ENCODE data around the gene CHST11. TPM values are rescaled to one million over a fixed set of nuclear protein-coding genes. Genes with fewer than 3 reads are reported as not detected.

The CHST11 gene
- total RNA-seq, 2 donors from 2014 or later: 2.9 to 4.9 TPM

DNA sequence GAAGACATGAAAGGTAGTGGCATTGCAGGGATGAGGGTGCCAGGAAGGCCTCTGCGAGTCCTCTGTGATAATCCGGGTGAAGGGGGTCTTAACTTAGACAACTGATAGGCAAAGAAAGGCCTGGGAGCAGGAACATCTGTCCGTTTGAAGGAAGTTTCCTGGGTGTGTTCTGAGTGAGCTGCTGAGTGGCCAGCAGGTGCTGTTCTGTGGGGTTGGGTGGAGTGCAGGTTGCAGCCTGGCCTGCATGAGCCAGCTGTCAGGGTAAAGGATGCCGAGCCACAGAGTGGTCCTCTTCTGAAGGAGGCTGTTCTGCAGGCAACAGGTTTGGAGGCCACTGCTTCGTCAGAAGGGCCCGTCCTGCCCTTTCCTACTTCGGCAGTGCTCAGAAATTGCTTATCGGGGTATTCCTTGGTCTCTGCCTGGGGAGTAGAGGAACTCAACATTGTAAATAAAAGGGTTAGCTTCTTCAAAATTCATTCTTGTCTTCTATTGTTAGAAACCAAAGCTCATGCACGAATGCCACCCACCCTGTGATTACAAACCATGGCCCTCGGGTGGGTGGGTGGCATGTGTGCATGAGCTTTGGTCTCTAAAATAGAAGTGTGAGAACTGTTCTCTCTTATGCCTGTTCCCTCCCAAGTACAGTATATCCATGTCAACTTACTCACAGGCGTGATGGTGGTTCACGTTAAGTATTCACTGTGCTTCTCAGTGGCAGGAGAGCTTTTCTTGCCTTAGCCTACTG is 118.9 kb downstream of the CHST11 start:
- no peaks in the 10 kb centered on the region for H3K4me1 ChIP-seq
- DNase-seq: no peak

DNA sequence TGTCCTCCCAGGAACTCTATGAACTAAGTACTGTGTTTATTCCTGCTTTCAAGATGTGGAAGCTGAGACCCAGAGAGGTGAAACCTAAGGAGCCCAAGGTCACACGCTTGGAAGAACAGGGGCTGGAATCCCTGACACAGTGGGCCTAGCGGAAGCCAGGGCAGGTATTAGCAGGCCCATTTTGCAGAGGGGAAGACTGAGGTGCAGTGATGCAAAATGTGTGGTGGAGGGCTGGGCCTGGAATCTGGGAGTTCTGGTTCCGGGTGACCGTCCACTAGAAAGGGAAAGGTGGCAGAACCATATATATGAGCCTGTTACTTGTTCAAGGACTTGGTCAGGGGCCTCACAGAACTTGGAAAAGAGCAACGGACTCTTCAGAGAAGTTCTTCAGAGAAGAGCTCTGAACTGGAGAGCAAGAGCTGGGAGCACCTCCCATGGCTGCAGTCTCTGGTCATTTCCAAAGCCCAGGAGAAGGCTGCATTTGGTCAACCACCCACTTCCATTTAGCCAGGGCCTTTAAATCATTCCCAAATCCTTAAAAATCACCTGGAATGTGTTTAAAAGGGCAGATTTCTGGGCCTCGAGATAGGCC is 119.5 kb downstream of the CHST11 start:
- H3K9me3 ChIP-seq: no peaks in the 10 kb centered on the region
- H3K9ac ChIP-seq (ENCODE audit: low read depth in 2 of 2, low read length in 2 of 2): no peak overlapping the region
- no peaks in the 10 kb centered on the region for H3K36me3 ChIP-seq
- DNase-seq: no peak
- intact Hi-C loops (cut with DNase I): no loop called here
- H3K27me3 ChIP-seq: no peaks in the 10 kb centered on the region
- TF ChIP-seq, protein P1, sequence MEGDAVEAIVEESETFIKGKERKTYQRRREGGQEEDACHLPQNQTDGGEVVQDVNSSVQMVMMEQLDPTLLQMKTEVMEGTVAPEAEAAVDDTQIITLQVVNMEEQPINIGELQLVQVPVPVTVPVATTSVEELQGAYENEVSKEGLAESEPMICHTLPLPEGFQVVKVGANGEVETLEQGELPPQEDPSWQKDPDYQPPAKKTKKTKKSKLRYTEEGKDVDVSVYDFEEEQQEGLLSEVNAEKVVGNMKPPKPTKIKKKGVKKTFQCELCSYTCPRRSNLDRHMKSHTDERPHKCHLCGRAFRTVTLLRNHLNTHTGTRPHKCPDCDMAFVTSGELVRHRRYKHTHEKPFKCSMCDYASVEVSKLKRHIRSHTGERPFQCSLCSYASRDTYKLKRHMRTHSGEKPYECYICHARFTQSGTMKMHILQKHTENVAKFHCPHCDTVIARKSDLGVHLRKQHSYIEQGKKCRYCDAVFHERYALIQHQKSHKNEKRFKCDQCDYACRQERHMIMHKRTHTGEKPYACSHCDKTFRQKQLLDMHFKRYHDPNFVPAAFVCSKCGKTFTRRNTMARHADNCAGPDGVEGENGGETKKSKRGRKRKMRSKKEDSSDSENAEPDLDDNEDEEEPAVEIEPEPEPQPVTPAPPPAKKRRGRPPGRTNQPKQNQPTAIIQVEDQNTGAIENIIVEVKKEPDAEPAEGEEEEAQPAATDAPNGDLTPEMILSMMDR (IDR thresholded peaks at IDR 0.05): no peak
- no peaks in the 10 kb centered on the region for H3K4me1 ChIP-seq
- no peak overlapping the region for H3K4me3 ChIP-seq
- H3K27ac ChIP-seq: no peak overlapping the region

More for the DNA sequence above, 118.9 kb downstream of the CHST11 start:
- H3K4me3 ChIP-seq: no peak overlapping the region
- no peaks in the 10 kb centered on the region for H3K27me3 ChIP-seq
- intact Hi-C loops (cut with DNase I): no loop called here
- no peaks in the 10 kb centered on the region for H3K36me3 ChIP-seq
- TF ChIP-seq, protein P1 (IDR thresholded peaks at IDR 0.05): no peak
- no peaks in the 10 kb centered on the region for H3K9me3 ChIP-seq
- H3K9ac ChIP-seq (ENCODE audit: low read depth in 2 of 2, low read length in 2 of 2): no peak overlapping the region
- no peak overlapping the region for H3K27ac ChIP-seq

DNA sequence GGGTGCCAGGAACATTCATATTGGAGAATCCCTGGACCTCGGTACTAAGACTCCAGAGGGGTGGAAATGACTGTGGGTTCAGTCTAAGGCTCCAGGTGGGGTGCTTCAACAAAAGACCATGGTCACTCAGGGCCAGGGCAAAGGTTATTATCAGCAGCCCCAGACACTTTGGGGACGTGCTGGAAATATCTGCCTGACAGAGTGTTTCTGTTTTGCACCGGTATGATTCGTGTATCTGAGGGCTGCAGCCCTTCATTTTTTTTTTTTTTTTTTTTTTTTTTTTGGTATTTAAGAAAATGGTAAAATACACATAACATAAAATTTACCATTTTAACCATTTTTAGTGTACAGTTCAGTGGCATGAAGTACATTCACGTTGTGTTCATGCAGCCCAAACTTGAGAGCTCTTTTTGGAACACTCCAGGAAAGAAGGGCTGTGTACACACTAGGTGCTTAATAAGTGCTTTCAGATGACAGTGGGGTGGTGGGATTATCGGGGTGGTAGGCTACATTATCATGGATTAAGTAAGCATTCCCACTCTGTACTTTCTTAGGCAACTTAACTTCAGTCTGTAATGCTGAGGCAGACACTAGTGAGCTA is 120.3 kb downstream of the CHST11 start:
- Histone ChIP-seq H3K4me1 (no peaks in the 10 kb centered on the region), H3K4me3 (no peak overlapping the region), H3K9me3 (no peaks in the 10 kb centered on the region), H3K36me3 (no peaks in the 10 kb centered on the region), H3K27me3 (no peaks in the 10 kb centered on the region), H3K9ac (ENCODE audit: low read depth in 2 of 2, low read length in 2 of 2) (no peak overlapping the region), H3K27ac (no peak overlapping the region)
- DNase-seq: no peak
- intact Hi-C loops (cut with DNase I): no loop called here
- TF ChIP-seq, protein P1 (IDR thresholded peaks at IDR 0.05): no peak

DNA sequence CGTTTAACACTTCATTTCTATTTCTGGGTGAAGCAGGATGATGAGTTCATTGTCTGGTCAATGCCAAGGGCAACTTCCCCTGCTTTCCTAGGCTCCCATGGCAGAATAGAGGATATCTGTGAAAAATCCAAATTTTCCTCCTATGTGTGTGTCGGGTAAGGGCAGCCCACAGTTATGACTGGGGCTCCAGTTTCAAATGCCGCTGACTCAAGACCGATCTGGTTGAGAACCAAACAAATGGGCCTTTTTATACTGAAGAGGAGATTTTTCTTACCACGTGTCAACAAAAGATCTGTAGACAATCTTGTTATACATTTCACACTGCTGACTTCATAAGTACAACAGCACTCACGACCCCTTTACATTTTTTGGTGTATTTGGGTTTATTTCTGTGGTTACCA is 120.8 kb downstream of the CHST11 start:
- Histone ChIP-seq H3K9ac (ENCODE audit: low read depth in 2 of 2, low read length in 2 of 2) (no peak overlapping the region), H3K36me3 (no peaks in the 10 kb centered on the region), H3K27ac (no peak overlapping the region), H3K4me1 (no peaks in the 10 kb centered on the region), H3K9me3 (no peaks in the 10 kb centered on the region), H3K27me3 (no peaks in the 10 kb centered on the region), H3K4me3 (no peak overlapping the region)
- intact Hi-C loops (cut with DNase I): no loop called here
- TF ChIP-seq, protein P1 (IDR thresholded peaks at IDR 0.05): no peak
- no peak for DNase-seq

DNA sequence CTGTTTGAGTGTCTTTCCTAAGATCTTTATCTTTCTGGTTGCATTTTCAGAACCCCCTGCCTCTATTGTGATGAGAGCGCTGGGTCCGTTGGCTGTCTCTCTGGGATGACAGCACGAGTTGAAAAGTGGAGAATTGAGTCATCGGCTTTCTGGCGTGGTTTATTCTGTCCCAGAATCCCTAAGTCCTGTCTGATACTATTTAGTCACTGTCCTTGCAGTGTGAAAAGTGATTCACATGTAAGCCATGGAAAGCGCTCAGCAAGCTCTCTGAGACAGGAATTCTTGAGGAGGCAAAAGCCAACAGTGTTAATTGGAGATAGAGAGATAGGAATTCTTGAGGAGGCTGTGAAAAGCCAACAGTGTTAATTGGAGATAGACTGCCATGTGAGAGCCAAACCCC is 121.7 kb downstream of the CHST11 start:
- Histone ChIP-seq H3K27me3 (no peaks in the 10 kb centered on the region), H3K9me3 (no peaks in the 10 kb centered on the region), H3K4me3 (no peak overlapping the region), H3K36me3 (no peaks in the 10 kb centered on the region), H3K9ac (ENCODE audit: low read depth in 2 of 2, low read length in 2 of 2) (no peak overlapping the region), H3K4me1 (no peaks in the 10 kb centered on the region), H3K27ac (no peak overlapping the region)
- intact Hi-C loops (cut with DNase I): no loop called here
- DNase-seq: no peak
- TF ChIP-seq, protein P1 (IDR thresholded peaks at IDR 0.05): no peak
